Stimulated activated CD4-positive, alpha-beta T cell treated with anti-CD3 and anti-CD28 coated beads, Interleukin-15, amount 100 ng/mL, for 24 hours (primary cell): ENCODE measurements around the gene RCAN1.
"Not testable (repeated sequence)": the region's sequence is repeated elsewhere in the genome, so short reads cannot be mapped to it uniquely, and the experiment has no call there.

Experiments
- DNase-seq: peaks from one replicate; pipeline ENCODE4 v3.0.0-alpha.2; 2020

RCAN1 gene

DNA sequence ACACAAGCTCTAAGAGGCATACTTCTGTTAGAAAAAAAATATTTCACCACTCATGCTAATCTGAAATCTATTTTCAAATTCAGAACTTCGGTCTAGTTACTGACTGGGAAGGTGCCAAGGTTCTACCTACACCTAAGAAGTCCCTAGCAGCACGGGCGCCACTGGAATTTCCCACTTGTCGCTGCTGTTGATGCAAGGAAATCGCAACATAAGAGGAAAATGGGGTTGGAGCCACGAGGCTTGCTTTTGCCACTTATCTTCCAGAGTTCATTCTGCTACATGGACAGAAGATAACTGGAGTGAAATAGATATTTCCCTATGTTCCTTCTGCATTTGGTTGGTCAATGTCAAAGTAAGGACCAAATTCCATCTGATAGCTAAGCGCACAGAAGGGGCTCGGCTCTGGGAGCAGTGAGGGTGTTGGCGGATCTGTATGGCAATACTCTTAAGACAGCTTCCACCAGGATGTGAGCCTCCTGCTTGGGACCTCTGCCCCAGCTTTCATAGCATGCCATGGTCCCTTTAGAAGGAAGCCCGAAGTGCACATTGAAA lies 47.2 kb downstream of the RCAN1 start:
- DNase-seq, result no peak

GRCh38 chr21:34565238-34565637 lies 49.7 kb downstream of the RCAN1 start:
- no peak for DNase-seq

DNA sequence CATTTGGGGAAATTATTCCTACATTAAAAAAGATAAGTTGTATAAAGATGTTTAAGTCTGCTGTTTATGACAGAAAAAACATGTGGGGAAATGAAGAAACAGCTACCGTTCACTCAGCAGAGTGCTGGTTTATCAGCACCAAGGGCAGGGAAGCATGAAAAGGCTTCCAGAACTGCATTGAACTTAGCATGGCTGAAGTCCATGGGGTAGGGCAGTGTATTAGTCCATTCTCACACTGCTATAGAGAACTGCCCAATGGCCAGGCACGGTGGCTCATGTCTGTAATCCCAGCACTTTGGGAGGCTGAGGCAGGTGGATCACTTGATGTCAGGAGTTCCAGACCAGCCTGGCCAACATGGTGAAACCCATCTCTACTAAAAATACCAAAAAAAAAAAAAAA lies 51.5 kb downstream of the RCAN1 start:
- DNase-seq, result not testable (repeated sequence)

DNA sequence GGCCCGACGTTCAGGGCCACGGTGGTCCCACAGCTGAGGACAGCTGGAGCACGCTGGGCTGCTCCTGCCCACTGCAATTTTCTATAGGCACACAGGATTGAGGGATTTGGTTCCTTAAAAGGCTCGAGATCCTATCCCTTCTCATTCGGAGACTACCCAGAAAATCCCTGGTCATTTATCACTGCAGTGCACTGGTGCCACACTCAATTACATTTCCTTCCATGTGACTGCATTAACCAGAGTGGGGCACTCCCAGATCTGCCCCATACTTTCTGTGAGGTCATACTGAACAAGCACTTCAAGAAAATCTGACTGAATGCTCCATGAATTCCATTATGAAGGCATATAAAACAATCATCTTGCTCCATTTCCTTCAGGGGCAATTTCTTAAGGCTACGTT lies 53.1 kb downstream of the RCAN1 start:
- DNase-seq, result no peak

DNA sequence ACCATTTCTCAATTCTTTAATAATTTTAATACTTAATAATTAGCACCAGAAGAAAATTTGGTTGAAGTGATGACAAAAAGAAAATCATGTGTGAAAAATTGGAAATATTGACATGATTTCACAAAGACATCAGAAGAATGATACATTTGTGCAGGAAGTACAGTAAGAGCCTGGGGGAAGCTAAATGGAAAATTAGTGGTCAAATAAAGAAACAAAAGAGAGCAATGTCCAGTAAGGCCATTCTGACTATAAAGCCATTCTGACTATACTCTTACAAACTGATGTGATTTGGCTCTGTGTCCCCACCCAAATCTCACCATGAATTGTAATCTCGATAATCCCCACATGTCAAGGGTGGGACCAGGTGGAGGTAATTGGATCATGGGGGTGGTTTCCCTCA lies 54.3 kb downstream of the RCAN1 start:
- DNase-seq, result no peak

DNA sequence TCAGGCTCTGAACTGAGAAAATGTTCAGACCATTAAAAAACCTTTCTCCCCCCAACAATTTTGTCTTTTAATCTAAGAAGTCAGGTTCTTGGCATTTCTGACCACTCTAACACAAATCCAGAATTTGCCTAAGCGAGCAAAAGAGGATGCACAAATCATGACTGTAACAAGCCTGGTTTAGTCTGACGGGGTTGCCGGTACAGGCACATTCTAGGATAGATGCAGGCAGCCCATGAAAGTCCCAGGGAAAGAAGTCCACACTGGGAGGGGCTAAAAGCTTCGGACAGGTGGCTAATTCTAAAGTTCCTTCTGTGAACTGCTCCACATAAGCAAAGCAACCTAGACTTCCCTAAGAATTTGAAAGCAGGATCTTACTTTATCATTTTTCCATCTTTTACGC lies 54.9 kb downstream of the RCAN1 start:
- DNase-seq, result no peak

GRCh38 chr21:34559089-34559631 lies 55.8 kb downstream of the RCAN1 start:
- DNase-seq, result no peak

- DNase-seq, result no peak
Measured at GRCh38 chr21:34558166-34558565, 56.7 kb downstream of the RCAN1 start.

DNA sequence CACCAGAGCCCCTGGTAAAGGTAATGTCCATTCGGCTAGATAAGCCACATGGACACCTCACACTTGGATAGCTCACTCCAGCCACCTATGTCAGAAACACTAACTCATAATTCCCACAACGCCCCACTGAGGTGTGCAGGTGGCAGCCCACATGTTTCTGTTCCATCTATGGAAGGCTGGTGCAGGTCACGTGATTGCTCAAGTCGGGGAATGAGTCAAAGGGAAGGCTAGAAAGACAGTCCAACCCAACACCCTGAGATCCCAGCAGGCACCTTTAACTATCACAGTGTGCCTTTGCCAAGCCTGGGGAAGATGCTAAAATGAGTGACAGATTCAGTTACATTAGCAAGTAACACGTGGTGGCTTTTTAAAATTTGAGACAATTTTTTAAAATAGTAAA lies 57.7 kb downstream of the RCAN1 start:
- peak; percentile 30 for DNase-seq

DNA sequence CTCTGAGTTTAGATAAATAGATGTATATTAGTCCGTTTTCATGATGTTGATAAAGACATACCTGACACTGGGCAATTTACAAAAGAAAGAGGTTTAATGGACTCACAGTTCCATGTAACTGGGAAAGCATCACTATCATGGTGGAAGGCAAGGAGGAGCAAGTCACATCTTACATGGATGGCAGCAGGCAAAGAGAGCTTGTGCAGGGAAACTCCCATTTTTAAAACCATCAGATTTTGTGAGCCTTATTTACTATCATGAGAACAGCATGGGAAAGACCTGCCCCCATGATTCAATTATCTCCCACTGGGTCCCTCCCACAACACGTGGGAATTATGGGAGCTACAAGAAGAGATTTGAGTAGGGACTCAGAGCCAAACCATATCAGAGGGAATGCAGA lies 60.2 kb downstream of the RCAN1 start:
- not testable (repeated sequence) for DNase-seq

- DNase-seq, result no peak
Measured at GRCh38 chr21:34554227-34554626, 60.7 kb downstream of the RCAN1 start.

DNA sequence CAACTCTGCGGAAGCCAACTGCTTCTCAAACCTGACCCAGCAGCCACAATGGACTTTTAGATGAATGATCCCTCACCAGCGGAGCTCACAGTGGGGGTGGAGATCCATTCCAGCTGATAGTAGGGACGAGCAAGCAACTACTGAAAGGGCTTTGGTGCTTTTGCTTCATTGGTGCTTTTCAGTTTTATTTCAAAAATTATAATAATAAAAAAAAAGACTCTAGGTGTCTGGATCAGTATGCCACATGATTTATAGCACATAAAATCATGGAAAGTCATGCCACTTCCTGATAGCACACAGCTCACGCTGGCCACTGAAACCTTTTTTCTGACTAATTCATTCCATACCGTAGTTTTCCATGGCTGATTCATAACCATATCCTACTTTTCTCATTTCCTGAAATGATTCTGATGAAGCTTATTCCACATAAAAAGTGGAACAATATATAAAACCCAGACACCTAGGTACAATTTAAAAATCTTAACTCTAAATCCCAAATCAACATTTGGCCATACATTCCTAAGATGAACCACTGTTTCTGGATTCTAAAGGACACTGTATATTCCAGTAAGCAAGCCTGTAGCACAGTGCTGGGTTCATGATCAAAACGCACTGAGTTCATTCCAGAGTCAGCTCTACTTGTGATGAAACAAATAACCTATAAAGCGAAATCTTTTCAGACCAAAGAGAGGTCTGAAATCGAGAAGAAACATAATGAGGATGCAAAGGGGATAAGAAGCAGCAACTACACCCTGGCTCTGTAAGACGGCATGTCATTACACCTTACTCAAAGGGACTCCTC lies 61.6 kb downstream of the RCAN1 start:
- no peak for DNase-seq

DNA sequence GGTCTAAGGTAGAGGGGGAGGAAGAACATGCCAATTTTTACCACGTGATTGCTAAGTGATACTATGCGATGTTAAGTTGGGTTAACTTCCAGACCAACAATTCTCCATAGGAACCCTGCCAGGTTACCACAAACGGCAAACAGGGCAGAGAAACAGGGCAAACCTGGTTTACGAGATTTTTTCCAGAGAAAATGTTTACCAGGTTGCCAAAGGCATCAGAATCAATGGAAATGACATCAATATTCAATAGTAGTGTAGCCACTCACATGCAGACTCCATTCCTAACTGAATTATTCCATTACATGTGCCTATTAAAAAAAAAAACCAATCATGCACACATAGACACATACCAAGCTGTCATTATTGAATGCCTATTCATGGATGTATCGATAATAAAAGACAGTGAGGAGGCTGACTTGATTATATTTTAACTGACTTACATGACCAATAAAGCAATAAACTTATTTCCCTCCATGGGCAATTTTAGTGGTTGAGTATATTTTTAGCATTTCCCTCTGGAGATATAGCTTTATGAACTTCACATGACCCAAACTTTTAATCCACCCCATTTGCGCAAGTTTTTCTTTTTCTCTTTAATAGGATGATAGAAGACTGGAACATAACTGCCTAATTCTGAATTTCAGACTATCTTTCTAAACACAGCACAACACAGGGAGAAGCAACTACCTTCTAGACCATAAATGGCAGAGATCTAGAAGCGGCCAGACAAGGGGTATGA lies 62.4 kb downstream of the RCAN1 start:
- no peak for DNase-seq

DNA sequence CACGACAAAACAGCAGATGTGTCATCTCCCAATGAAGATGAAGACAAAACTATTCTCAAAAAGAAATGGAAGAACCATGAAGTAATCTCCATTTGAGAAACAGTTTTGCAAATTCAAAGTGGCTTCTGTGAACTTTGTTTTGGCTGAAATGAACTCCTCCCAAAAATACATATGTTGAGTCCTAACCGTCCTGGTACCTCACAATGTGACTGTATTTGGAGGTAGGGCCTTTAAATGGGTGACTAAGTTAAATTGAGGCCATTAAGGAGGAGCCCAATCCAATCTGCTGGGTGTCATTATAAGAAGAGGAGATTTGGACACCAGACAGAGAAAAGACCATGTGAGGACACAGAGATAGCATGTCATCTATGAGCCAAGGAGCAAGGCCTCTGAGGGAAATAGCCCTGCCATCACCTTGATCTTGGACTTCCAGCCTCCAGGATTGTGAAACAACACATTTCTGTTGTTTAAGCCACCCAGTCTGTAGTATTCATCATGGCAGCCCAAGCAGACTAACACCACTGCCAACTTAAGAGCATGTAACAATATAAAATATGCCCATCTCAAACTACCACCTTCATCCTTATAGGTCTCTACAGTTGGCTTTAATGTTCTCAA lies 64.6 kb downstream of the RCAN1 start:
- DNase-seq, result no peak

- DNase-seq, result no peak
Measured at GRCh38 chr21:34548781-34549376, 66.0 kb downstream of the RCAN1 start.

- DNase-seq, result no peak
Measured at GRCh38 chr21:34546542-34546941, 68.4 kb downstream of the RCAN1 start.

DNA sequence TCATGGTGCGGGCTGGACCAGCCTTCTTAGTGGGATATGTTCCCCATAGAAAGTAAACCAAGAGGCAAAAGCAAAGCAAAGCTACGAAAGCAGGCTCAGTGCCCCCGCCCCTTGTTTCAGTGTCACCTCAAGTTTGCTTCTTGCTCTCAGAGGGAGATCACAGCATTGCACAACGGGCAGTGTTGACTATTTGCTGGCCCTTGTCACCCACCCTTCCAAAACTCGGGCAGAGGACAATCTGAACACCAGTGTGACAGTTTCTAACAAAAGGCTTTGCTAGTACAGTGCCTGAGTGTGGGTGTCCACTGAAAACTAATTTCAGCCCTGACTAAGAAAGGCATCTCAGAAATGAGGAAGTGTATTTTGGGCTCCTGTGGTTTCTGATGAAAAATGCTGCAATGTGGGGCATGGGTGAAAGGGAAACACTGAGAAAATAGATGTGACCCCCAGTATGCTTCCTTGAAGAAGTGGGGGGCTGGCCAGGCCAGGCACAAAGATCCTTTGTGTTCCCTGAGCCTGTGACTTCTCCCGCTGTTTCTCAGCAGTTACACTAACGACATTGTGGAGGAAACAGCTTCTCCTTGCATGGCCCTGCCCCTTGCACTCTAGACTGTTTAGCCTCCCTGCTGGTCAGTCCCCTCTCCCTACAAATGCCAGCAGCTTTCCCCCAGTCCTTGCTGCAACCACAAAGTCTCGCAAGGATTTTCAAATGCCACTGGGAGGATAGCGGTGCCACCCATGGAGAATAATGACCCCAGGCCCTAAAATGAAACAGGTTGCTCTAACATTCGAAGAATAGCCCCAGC lies 69.6 kb downstream of the RCAN1 start:
- no peak for DNase-seq

DNA sequence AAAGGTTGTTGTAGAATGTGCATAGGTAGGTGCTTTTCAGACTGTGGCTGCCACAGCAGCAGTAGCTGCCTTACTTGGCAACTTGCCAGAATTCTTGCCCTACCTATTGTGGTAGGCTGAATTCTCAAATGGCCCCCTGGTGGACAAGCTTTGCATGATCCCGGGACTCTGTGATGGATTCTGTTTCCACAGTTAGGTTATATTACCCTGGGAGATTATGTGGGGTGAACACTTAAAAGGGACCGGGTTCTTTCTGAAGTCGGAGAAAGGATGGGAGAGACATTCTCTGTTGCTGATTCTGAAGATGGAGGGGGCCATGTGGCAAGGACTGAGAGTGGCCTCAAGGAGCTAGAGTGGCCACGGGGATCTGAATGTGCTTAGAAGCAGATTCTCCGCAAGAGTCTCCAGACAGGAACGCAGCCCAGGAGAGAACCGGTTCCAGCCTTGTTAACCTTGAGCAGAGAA lies 70.8 kb downstream of the RCAN1 start:
- peak; percentile 68 for DNase-seq

DNA sequence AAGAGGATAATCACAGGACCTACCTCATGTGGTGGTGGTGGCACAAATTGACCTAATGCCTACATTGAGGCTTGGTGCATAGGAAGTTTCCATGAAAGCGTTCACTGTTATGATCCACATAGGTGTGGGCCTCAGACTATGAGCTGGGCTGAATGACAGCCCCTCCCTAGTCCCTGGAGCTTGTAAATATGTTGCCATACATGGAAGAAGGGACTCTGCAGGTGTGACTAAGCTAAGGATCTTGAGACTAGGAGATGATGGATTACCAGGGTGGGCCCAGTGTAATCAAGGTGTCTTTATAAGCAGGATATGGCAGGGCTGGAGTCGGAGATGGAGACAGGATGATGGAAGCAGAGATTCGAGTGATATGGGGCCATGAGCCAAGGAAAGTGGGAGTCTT lies 71.9 kb downstream of the RCAN1 start:
- DNase-seq, result no peak

DNA sequence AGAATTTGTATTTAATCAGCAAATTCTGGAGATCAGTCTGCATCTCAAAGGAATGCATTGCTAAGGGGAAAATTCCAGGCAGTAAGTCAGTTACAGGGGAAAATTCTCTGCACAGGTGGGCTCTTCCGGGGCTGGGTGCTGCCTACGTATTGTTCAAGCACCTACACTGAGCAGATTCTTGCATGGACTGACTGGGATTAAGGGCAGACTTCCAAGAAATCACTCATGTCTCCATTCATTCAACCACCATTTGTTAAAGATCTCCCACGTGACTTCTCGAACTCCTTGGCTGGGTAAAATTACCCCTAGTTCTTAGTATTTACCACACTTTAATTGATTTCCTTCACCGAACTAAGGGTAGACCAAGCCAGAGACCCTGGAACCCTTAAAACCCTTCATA lies 74.7 kb downstream of the RCAN1 start:
- DNase-seq, result no peak

DNA sequence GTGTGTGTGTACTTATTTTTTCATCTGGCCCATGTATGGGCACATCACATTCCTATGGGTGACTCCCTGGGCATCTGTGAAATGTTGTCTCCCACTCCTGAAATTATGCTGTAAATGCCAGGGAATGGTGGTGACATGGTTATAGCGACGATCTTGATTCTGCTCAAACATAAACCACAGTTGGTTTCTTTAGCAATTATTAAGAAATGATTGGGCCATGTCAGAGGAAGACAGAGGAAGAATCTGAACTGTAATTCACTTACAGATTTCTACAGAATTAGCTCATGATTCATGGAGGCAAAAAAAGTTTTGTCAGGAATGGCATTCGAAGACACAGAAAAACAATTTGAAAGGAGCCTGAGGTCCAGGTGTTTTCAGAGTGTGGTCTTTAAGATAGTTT lies 77.1 kb downstream of the RCAN1 start:
- no peak for DNase-seq

DNA sequence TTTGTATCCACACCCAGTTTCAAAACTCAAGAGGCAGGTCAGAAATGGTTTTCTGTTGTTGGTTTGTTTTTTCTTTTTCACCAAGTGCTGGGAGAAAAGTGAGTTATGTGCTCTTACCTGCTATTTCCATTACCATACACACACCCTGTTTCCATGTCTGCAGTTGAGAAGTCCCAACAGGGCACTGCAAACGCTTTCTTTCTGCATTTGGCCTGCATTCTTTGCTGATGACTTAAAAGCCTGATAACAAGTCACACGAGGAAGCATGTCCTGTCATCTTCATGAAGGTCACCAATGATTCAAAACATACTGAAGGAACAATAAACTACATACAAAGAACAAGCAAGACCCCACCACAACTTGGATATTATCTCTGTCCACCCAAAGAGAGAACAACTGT lies 78.1 kb downstream of the RCAN1 start:
- no peak for DNase-seq
